Psoas muscle (tissue), 8 donors: ENCODE measurements around the gene CD8B. TPM values are rescaled to one million over a fixed set of nuclear protein-coding genes. Genes with fewer than 3 reads are reported as not detected.

Source experiments
- ATAC-seq, 4 donors: fragments of 200-7000 bp; cut with Tn5 transposase; one replicate each; pipeline ENCODE4 v1.9.1; 2020; ENCODE audit warnings: moderate library complexity in 3 of 4, mild to moderate bottlenecking in 2 of 4
- DNase-seq, 2 donors: peaks; one replicate each; pipeline ENCODE4 v3.0.0-alpha.2; 2020
- H3K27ac ChIP-seq: fragments of 200-600 bp; one replicate; pipeline ENCODE4 v1.8.0; 2022
- H3K27me3 ChIP-seq, 3 donors: fragments of 200-600 bp in 1 of 3; one replicate each; pipeline versions ENCODE4 v1.6.1 to v1.8.0; 2013 to 2022; ENCODE audit warnings: low read length in 2 of 3, mild to moderate bottlenecking in 2 of 3, moderate library complexity in 1 of 3; ENCODE audit not compliant: insufficient read depth in 3 of 3
- H3K36me3 ChIP-seq, 2 donors: fragments of 200-600 bp in 1 of 2; one replicate each; pipeline versions ENCODE4 v1.6.1 to v1.8.0; 2013 to 2022; ENCODE audit warnings: low read depth in 1 of 2, mild to moderate bottlenecking in 1 of 2, moderate library complexity in 1 of 2; ENCODE audit not compliant: insufficient read depth in 1 of 2
- H3K4me1 ChIP-seq: fragments of 200-600 bp; one replicate; pipeline ENCODE4 v1.8.0; 2022
- H3K4me3 ChIP-seq: fragments of 200-600 bp; one replicate; pipeline ENCODE4 v1.8.0; 2022; ENCODE audit warnings: mild to moderate bottlenecking
- H3K9me3 ChIP-seq: fragments of 200-600 bp; one replicate; pipeline ENCODE4 v1.8.0; 2022
- WGBS, 3 donors: extraction: QIAGEN DNeasy Blood & Tissue Kit; methylation state at CpG; one replicate each; pipeline versions ENCODE4 v1.1.6 to v1.1.7; 2013; 5-methylcytosine and 5-hydroxymethylcytosine counted together
- intact Hi-C, 2 donors: fragments of 100-400 bp; cut with DNase I; formaldehyde crosslinking; loops; one replicate each; pipeline versions ENCODE4 v1.11.0 to v1.14.2; 2022
- polyA plus RNA-seq, 3 donors: library from polyadenylated mRNA; stranded (reverse); fragments of 200-250 nt; gene quantifications; one replicate each; pipeline ENCODE4 v1.2.3, GENCODE V29; 2013
- total RNA-seq, 4 donors: library from RNA; stranded (reverse); fragmentation: NEBNext Ultra II Directional in 2 of 4; extraction: Animal tissue kit (Norgen Biotek cat#: 25700) in 2 of 4; gene quantifications; one replicate each; pipeline versions ENCODE4 v1.2.1 to v1.2.4, GENCODE V29; 2021 to 2023
- TF ChIP-seq, protein P1 (sequence below): fragments of 200-600 bp; IDR thresholded peaks from one replicate; pipeline ENCODE4 v1.8.0; 2022; ENCODE audit warnings: antibody characterized with exemption
- donor health status: healthy with polysubstance abuse.
- donor health status: DM: no; HTN: no; CAD: no; lungs with moderate emphysema.
- donor health status: Bipolar disorder and iron deficiency.
- donor health status: healthy.
- donor health status: DM: yes; HTN: yes; CAD: no.
- donor health status: DM: no; HTN: no; CAD: no.
- donor health status: DM: no; HTN: no; CAD: no.
- donor health status: DM: yes; HTN: yes; CAD: no.

CD8B gene
- total and polyA plus RNA-seq, 7 donors = 0.12 to 0.43 (median 0.13) TPM; not detected in 4

DNA sequence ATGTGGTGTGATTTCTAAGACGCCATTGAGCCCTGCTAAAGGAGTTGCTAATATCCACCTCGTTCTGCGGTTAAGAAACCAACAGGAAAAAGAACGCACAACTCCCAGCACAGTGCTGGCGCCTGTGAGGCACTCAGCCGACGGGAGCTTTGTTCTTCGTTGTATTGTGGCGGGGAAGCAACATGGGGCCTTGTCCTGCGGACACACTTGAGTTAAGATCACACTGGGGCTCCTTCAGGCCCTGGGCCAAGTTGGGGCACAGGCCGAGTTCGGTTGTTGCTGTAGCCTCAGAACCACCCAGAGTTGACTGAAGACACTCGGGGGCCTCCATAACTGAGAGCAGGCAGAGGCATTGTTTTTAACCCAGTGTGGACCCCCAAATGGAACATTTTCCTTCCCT lies 40.4 kb downstream of the CD8B start:
- no peaks in the 10 kb centered on the region for H3K4me1 ChIP-seq
- peaks cover 0 to 5% (median 2%) of the 10 kb centered on the region in 3 donors for H3K27me3 ChIP-seq
- no peak for DNase-seq
- no peak for ATAC-seq
- 86 to 93% (median 93%) methylated on average over 13 of the region's 13 CpGs for WGBS, 3 donors
- TF ChIP-seq, protein P1, sequence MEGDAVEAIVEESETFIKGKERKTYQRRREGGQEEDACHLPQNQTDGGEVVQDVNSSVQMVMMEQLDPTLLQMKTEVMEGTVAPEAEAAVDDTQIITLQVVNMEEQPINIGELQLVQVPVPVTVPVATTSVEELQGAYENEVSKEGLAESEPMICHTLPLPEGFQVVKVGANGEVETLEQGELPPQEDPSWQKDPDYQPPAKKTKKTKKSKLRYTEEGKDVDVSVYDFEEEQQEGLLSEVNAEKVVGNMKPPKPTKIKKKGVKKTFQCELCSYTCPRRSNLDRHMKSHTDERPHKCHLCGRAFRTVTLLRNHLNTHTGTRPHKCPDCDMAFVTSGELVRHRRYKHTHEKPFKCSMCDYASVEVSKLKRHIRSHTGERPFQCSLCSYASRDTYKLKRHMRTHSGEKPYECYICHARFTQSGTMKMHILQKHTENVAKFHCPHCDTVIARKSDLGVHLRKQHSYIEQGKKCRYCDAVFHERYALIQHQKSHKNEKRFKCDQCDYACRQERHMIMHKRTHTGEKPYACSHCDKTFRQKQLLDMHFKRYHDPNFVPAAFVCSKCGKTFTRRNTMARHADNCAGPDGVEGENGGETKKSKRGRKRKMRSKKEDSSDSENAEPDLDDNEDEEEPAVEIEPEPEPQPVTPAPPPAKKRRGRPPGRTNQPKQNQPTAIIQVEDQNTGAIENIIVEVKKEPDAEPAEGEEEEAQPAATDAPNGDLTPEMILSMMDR = no peak
- H3K4me3 ChIP-seq = no peak overlapping the region
- H3K36me3 ChIP-seq = no peaks in the 10 kb centered on the region
- H3K27ac ChIP-seq = no peak overlapping the region
- peaks cover 4% of the 10 kb centered on the region for H3K9me3 ChIP-seq
- intact Hi-C loops = no loop called here

DNA sequence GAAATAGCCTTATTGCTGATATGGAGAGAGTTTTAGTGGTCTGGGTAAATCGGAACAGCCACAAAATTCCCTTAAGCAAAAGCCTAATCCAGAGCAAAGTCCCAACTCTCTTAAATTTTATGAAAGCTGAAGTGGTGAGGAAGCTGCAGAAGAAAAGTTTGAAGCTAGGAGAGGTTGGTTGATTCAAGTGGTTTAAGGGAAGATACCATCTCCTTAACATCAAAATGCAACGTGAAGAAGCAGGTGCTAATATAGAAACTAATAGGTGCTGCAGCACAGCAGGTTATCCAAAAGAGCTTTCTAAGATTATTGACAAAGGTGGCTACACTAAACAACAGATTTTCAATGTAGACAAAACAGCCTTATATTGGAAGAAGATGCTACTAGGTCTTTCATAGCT lies 42.7 kb downstream of the CD8B start:
- DNase-seq (no peak), ATAC-seq (no peak)
- WGBS, 3 donors = 90 to 92% (median 91%) methylated on average over 2 of the region's 2 CpGs
- Histone ChIP-seq H3K4me1 (no peaks in the 10 kb centered on the region), H3K4me3 (no peak overlapping the region), H3K9me3 (peaks cover 4% of the 10 kb centered on the region), H3K36me3 (no peaks in the 10 kb centered on the region), H3K27ac (no peak overlapping the region), H3K27me3 (peaks cover 0 to 2% (median 0%) of the 10 kb centered on the region in 3 donors)
- intact Hi-C loops = no loop called here
- TF ChIP-seq, protein P1 = no peak

DNA sequence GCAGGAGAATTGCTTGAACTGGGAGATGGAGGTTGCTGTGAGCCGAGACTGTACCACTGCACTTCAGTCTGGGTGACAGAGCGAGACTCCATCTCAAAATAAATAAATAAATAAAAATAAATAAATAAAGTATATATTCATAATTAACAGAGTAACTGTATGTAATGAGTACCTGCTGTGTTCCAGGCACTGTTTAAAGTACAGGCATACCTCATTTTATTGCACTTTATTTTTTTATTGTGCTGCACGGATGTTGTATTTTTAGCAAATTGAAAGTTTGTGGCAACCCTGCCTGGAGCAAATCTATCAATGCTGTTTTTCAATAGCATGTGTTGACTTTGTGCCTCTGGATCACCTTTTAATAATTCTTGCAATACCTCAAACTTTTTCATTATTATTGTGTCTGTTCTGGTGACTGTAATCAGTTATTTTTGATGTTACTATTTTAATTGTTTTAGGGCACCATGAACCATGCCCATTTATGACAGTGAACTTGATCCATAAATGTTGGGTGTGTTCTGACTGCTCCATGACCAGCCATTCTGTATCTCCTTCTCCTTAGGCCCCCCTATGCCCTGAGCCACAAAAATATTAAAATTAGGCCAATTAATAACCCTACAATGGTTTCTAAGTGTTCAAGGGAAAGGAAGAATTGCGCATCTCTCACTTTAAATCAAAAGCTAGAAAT lies 43.4 kb downstream of the CD8B start:
- Histone ChIP-seq H3K4me1 (no peaks in the 10 kb centered on the region), H3K4me3 (no peak overlapping the region), H3K9me3 (peaks cover 4% of the 10 kb centered on the region), H3K27me3 (no peaks in the 10 kb centered on the region), H3K36me3 (no peaks in the 10 kb centered on the region), H3K27ac (no peak overlapping the region)
- intact Hi-C loops = no loop called here
- DNase-seq (no peak), ATAC-seq (no peak)
- WGBS, 3 donors = 91 to 94% (median 93%) methylated on average over 4 of the region's 4 CpGs
- TF ChIP-seq, protein P1 = no peak

DNA sequence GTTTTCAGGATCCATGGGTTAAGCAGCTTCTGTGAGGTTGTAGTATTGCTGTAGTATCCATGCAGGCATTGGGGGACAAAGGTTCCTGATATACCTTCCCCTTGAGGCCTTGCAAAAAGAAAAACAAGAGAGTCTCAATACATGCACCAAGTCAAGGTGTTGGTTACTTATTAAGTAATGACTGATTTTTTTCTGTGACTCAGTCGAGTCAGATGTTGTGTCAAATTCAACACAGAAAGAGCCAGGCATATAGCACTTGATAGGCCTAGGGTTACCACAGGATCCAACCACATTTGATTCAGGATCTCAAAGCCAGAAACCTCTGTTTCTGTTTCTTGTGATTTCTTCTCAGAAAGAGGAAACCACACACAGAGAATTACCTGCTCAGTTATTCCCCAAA lies 46.1 kb downstream of the CD8B start:
- DNase-seq (no peak), ATAC-seq (no peak)
- intact Hi-C loops = no loop called here
- H3K27ac ChIP-seq = no peak overlapping the region
- TF ChIP-seq, protein P1 = no peak
- WGBS, 3 donors = 71 to 83% (median 74%) methylated on average over 1 of the region's 1 CpG
- H3K36me3 ChIP-seq = no peaks in the 10 kb centered on the region
- H3K9me3 ChIP-seq = no peaks in the 10 kb centered on the region
- no peaks in the 10 kb centered on the region for H3K4me1 ChIP-seq
- H3K4me3 ChIP-seq = no peak overlapping the region
- H3K27me3 ChIP-seq = peaks cover 0 to 8% (median 0%) of the 10 kb centered on the region in 3 donors
